Gastrocnemius medialis (tissue), 4 donors: ENCODE data around the gene SCARF2. TPM values are rescaled to one million over a fixed set of nuclear protein-coding genes. Genes with fewer than 3 reads are reported as not detected.
"Not testable (repeated sequence)": the region's sequence is repeated elsewhere in the genome, so short reads cannot be mapped to it uniquely, and the experiment has no call there.

Experiments used
- ATAC-seq, 2 donors: fragments of 150-250 bp; one replicate each; pipeline ENCODE4 v1.9.1; 2016
- DNase-seq, 2 donors: peaks; one replicate each; pipeline ENCODE4 v3.0.0-alpha.2; 2019
- H3K27ac ChIP-seq, 4 donors: fragments of 200-600 bp; sonication (generic); 1 replicate in 1 of 4; 2 replicates in 3 of 4; pipeline ENCODE4 v1.5.1; 2016 to 2018; ENCODE audit warnings: mild to moderate bottlenecking in 2 of 4, moderate library complexity in 1 of 4
- H3K27me3 ChIP-seq, 3 donors: fragments of 200-600 bp; sonication (generic) in 2 of 3; 1 replicate in 1 of 3; 2 replicates in 2 of 3; pipeline versions ENCODE4 v1.5.1 to v1.6.0; 2016 to 2019; ENCODE audit warnings: mild to moderate bottlenecking in 1 of 3, moderate library complexity in 1 of 3
- H3K36me3 ChIP-seq, 2 donors: fragments of 200-600 bp; sonication (generic) in 1 of 2; one replicate each; pipeline ENCODE4 v1.5.1; 2017 to 2018
- H3K4me1 ChIP-seq, 2 donors: fragments of 200-600 bp; sonication (generic) in 1 of 2; one replicate each; pipeline ENCODE4 v1.5.1; 2016 to 2017; ENCODE audit warnings: mild to moderate bottlenecking in 2 of 2
- H3K4me3 ChIP-seq, 4 donors: fragments of 200-600 bp; sonication (generic) in 3 of 4; 1 replicate in 1 of 4; 2 replicates in 3 of 4; pipeline ENCODE4 v1.5.1; 2016 to 2019; ENCODE audit warnings: mild to moderate bottlenecking in 2 of 4
- H3K9me3 ChIP-seq, 3 donors: fragments of 200-600 bp; sonication (generic) in 2 of 3; 1 replicate in 1 of 3; 2 replicates in 2 of 3; pipeline ENCODE4 v1.5.1; 2016 to 2019
- POLR2A ChIP-seq, 2 donors: fragments of 450-650 bp; IDR thresholded peaks; one replicate each; pipeline ENCODE4 v1.6.1; 2017; ENCODE audit warnings: antibody characterized with exemption in 2 of 2, mild to moderate bottlenecking in 2 of 2, moderate library complexity in 2 of 2
- in situ Hi-C, 4 donors: fragments of 200-750 bp; cut with MboI; loops; one replicate each; pipeline versions ENCODE4 v1.15.0 to v1.8.0; 2017; ENCODE audit warnings: low sequenced_read_pairs in 4 of 4
- intact Hi-C: fragments of 100-400 bp; cut with DNase I; formaldehyde crosslinking; loops from one replicate; pipeline ENCODE4 v1.15.1; 2023; ENCODE audit warnings: low total_unique reads
- total RNA-seq, 4 donors: library from RNA; depleted of rRNA; stranded (reverse); fragments of >200 nt; gene quantifications; one replicate each; pipeline versions ENCODE4 v1.1.0 to v1.2.3, GENCODE V29; 2016
- TF ChIP-seq, protein P1 (sequence below), 5 experiments: fragments of 450-650 bp in 3 of 5; fragments of 200-600 bp in 2 of 5; sonication (generic) in 2 of 5; IDR thresholded peaks in 4 of 5; conservative IDR thresholded peaks in 1 of 5; 1 replicate in 4 of 5; 2 replicates in 1 of 5; pipeline ENCODE4 v1.5.1; 2016 to 2019; ENCODE audit warnings: antibody characterized with exemption in 5 of 5, mild to moderate bottlenecking in 3 of 5, moderate library complexity in 3 of 5

Gene SCARF2
- total RNA-seq, 4 donors from 2014 or later: 1.8 to 4.0 (median 2.3) TPM

DNA sequence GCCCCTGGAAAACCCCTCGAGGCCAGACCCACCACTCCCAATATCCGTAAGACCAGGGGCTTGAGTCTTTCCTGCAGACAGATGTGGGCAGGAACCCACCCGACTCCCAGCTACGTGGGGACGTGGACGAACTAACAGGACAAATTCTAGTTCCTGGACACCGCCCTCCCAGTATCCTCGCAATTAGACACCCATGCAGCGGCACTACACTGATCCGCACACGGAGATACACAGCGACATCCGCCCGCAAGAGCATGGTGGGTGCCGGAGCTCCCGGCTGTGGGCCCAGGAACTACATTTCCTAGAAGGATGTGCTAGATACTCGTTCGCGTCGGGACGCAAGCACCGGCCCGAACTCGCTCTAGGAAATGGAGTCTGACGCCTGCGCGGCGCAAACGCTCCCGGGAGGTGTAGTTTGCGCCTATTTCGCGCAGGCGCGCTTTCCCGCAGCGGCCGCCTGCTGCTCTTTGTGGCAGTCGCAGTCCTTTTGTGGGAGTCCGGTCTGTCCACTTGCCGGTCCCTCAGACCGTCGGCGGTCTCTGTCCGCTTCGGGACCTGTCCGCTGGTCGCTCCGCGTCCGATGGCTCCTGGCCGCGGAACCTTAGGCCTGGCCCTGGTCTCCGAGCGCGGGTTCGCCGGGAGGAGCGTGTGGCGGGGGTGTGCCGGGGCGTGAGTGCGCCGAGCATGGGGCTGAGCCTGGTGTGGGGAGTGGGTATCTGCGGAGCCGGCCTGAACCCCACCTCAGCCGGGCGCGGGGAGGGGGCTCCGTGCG lies 43.7 kb downstream of the SCARF2 start, which contains the start of gene ZNF74:
Gene ZNF74, plus strand, starts transcription at position 447 of the 772 bp plus-strand sequence. CDS start 478 bp downstream, outside the sequence.
- in situ Hi-C loops: no loop called here
- H3K4me1 ChIP-seq: peaks cover 6 to 12% of the 10 kb centered on the region in 2 donors
- no peaks in the 10 kb centered on the region for H3K27me3 ChIP-seq
- peak within 1 kb of the TSS; percentile 61 to 88 (median 72) for H3K4me3 ChIP-seq
- H3K36me3 ChIP-seq: no peaks in the 10 kb centered on the region
- ATAC-seq (peak; percentile 95 to 96), DNase-seq (peak; percentile 69 to 81)
- H3K9me3 ChIP-seq: no peaks in the 10 kb centered on the region
- intact Hi-C loops: no loop called here
- H3K27ac ChIP-seq: peak within 1 kb of the TSS; percentile 63 to 73 (median 70)
- peak; percentile 24 to 28 for TF ChIP-seq POLR2A (IDR thresholded peaks at IDR 0.05)
- TF ChIP-seq, protein P1, sequence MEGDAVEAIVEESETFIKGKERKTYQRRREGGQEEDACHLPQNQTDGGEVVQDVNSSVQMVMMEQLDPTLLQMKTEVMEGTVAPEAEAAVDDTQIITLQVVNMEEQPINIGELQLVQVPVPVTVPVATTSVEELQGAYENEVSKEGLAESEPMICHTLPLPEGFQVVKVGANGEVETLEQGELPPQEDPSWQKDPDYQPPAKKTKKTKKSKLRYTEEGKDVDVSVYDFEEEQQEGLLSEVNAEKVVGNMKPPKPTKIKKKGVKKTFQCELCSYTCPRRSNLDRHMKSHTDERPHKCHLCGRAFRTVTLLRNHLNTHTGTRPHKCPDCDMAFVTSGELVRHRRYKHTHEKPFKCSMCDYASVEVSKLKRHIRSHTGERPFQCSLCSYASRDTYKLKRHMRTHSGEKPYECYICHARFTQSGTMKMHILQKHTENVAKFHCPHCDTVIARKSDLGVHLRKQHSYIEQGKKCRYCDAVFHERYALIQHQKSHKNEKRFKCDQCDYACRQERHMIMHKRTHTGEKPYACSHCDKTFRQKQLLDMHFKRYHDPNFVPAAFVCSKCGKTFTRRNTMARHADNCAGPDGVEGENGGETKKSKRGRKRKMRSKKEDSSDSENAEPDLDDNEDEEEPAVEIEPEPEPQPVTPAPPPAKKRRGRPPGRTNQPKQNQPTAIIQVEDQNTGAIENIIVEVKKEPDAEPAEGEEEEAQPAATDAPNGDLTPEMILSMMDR (IDR thresholded peaks at IDR 0.05 in 4 of 5, conservative IDR thresholded peaks at IDR 0.05 in 1 of 5): no peak

DNA sequence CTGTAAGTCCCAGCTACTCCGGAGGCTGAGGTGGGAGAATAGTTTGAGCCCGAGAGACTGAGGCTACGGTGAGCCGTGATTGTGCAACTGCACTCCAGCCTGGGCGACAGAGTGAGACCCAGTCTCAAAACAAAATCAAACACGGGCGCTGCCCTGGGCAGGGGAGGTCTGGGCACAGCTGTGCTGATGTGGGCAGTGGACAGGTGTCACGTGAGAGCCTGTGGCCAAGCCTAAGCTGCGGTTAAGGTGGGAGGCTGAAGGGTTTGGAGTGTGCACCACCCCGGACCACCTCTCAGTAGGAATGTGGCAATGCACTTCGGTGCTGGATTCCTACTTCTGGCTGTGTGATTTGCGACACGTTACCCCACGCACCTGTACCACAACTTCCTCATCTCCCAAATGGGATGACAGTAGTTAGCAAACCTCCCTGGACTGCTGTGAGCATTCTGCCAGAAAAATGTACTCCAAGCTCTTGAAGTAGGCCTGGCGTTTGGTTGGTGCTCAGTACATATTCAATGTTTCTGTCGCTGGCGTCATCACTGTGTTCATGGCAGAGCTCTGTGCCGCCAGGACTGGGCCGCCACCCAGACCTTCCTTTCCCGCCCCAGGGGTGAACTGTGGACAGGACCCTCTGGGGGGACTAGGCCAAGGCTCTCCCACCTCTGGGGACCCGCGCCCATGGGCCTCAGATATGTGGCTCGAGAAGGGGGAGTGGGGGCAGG lies 44.5 kb downstream of the SCARF2 start:
- in situ Hi-C loops (no loop called here), intact Hi-C loops (no loop called here)
- H3K4me3 ChIP-seq: peak overlapping the region; percentile 61 to 88 (median 72)
- no peak for TF ChIP-seq POLR2A (IDR thresholded peaks at IDR 0.05)
- TF ChIP-seq, protein P1 (IDR thresholded peaks at IDR 0.05 in 4 of 5, conservative IDR thresholded peaks at IDR 0.05 in 1 of 5): no peak
- H3K9me3 ChIP-seq: no peaks in the 10 kb centered on the region
- H3K36me3 ChIP-seq: no peaks in the 10 kb centered on the region
- DNase-seq (no peak), ATAC-seq (no peak)
- peak overlapping the region; percentile 63 to 73 (median 70) for H3K27ac ChIP-seq
- H3K27me3 ChIP-seq: no peaks in the 10 kb centered on the region
- H3K4me1 ChIP-seq: peaks cover 6 to 12% of the 10 kb centered on the region in 2 donors

DNA sequence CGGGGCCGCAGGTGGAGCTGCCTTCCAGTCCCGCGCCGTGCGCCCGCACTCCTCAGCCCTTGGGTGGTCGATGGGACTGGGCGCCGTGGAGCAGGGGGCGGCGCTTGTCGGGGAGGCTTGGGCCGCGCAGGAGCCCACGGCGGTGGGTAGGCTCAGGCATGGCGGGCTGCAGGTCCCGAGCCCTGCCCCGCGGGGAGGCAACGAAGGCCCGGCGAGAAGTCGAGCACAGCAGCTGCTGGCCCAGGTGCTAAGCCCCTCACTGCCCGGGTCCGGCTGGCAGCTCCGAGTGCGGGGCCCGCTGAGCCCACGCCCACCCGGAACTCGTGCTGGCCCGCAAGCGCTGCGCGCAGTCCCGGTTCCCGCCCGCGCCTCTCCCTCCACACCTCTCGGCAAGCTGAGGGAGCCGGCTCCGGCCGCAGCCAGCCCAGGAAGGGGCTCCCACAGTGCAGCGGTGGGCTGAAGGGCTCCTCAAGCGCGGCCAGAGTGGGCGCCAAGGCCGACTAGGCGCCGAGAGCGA lies 45.2 kb downstream of the SCARF2 start:
- DNase-seq, ATAC-seq, in situ Hi-C loops, H3K36me3 ChIP-seq, H3K9me3 ChIP-seq, H3K27ac ChIP-seq, intact Hi-C loops, H3K27me3 ChIP-seq, H3K4me3 ChIP-seq: not testable (repeated sequence)
- peaks cover 6 to 12% of the 10 kb centered on the region in 2 donors for H3K4me1 ChIP-seq

DNA sequence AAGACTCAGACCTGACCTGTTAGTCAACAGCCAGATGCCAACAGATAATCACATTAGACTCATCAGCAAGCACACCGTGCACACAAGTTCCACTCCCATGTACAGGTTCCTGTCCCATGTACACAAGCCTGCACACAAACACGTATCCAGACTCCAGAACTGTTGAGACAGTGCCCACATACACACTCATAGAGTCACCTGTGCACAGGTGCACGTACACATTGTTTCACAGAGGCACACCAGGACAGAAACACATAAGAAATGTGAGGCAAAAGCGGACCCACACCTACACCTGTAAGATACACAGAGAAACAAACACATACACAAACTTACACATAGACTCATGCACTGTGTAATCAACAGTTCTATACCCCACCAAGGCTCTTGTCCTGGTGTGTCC lies 46.4 kb downstream of the SCARF2 start:
- in situ Hi-C loops: no loop called here
- DNase-seq (no peak), ATAC-seq (no peak)
- Histone ChIP-seq H3K4me3 (no peak overlapping the region), H3K9me3 (no peaks in the 10 kb centered on the region), H3K36me3 (no peaks in the 10 kb centered on the region), H3K4me1 (peaks cover 4 to 12% of the 10 kb centered on the region in 2 donors), H3K27me3 (peaks cover 0 to 4% (median 3%) of the 10 kb centered on the region in 3 donors), H3K27ac (no peak overlapping the region)
- intact Hi-C loops: no loop called here
- TF ChIP-seq POLR2A (IDR thresholded peaks at IDR 0.05): no peak
- TF ChIP-seq, protein P1 (IDR thresholded peaks at IDR 0.05 in 4 of 5, conservative IDR thresholded peaks at IDR 0.05 in 1 of 5): no peak

DNA sequence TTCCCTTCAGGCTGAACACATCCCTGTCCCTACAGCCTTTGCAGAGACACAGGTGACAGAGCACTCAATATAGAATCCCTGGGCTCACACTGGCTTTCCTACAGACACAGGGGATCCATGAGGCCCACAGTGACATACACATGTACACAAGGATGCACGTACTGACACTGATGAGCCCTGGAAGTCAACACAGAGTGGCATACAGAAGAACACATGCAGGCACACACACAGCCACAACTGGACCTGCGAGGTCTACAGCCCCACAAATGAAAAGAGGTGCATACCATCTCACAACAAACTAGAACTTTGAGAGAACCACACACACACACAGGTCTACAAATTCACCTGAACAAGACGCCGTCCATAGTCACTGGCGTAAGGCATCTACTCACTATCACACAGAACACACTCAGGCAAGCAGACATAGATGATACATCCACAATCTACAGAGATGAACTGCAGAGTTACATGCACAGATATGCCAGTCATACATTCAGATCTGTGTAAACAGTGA lies 47.2 kb downstream of the SCARF2 start:
- Histone ChIP-seq H3K36me3 (no peaks in the 10 kb centered on the region), H3K9me3 (no peaks in the 10 kb centered on the region), H3K27me3 (peaks cover 0 to 4% (median 4%) of the 10 kb centered on the region in 3 donors), H3K27ac (no peak overlapping the region), H3K4me1 (peaks cover 4 to 12% of the 10 kb centered on the region in 2 donors), H3K4me3 (no peak overlapping the region)
- in situ Hi-C loops: no loop called here
- no peak for ATAC-seq
- DNase-seq: no peak
- intact Hi-C loops: no loop called here
- TF ChIP-seq POLR2A (IDR thresholded peaks at IDR 0.05): no peak
- TF ChIP-seq, protein P1 (IDR thresholded peaks at IDR 0.05 in 4 of 5, conservative IDR thresholded peaks at IDR 0.05 in 1 of 5): no peak
